ENCODE results near the gene SUMF1.

DNA sequence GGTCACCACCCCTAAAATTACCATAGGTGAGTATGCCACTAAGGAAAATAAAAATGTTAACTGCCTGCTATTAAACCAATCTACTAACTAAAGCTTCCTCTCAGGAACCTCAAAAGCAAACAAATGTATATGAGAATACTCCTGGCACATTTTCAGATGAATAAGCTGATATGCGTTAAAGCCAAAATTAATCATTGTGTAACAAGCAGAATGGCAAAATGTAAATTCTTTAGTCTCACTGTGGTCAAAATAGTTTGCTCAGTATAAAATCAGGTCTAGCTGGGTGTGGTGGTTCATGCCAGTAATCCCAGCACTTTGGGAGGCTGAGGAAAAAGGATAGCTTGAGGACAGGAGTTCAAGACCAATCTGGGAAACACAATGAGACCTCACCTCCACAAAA is 53.6 kb downstream of the SUMF1 start:
- TF ChIP-seq, protein P1, sequence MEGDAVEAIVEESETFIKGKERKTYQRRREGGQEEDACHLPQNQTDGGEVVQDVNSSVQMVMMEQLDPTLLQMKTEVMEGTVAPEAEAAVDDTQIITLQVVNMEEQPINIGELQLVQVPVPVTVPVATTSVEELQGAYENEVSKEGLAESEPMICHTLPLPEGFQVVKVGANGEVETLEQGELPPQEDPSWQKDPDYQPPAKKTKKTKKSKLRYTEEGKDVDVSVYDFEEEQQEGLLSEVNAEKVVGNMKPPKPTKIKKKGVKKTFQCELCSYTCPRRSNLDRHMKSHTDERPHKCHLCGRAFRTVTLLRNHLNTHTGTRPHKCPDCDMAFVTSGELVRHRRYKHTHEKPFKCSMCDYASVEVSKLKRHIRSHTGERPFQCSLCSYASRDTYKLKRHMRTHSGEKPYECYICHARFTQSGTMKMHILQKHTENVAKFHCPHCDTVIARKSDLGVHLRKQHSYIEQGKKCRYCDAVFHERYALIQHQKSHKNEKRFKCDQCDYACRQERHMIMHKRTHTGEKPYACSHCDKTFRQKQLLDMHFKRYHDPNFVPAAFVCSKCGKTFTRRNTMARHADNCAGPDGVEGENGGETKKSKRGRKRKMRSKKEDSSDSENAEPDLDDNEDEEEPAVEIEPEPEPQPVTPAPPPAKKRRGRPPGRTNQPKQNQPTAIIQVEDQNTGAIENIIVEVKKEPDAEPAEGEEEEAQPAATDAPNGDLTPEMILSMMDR (IDR thresholded peaks at IDR 0.05): no peak
- no peak for TF ChIP-seq POLR2A (IDR thresholded peaks at IDR 0.05)
